Stimulated activated CD8-positive, alpha-beta memory T cell treated with anti-CD3 and anti-CD28 coated beads, Interleukin-12 subunit alpha, Interleukin-12 subunit beta, amount 100 ng/mL, for 4 hours (primary cell): ENCODE data around the gene PHKB.
"Not testable (repeated sequence)": the region's sequence is repeated elsewhere in the genome, so short reads cannot be mapped to it uniquely, and the experiment has no call there.

ENCODE experiments used
- DNase-seq: peaks from one replicate; pipeline ENCODE4 v3.0.0-alpha.2; 2020; ENCODE audit warnings: low read depth

Gene PHKB

GRCh38 chr16:47460711-47461597 is at the start of gene PHKB, which contains the start of gene ITFG1:
PHKB (plus strand) TSS chr16:47461331; CDS start chr16:47461351, 20 bp downstream.
ITFG1 (minus strand) TSS chr16:47461063; CDS start chr16:47461045, 18 bp downstream.
- peak; percentile 94 for DNase-seq

- DNase-seq: no peak
These were observed 48.1 kb upstream of the PHKB start for GRCh38 chr16:47413041-47413440.

GRCh38 chr16:47416869-47417268 is 44.3 kb upstream of the PHKB start:
- DNase-seq: no peak

GRCh38 chr16:47424846-47425245 is 36.3 kb upstream of the PHKB start:
- DNase-seq: no peak

GRCh38 chr16:47426806-47427205 is 34.3 kb upstream of the PHKB start:
- DNase-seq: no peak

GRCh38 chr16:47431960-47432359 is 29.2 kb upstream of the PHKB start:
- no peak for DNase-seq

- DNase-seq: not testable (repeated sequence)
These were observed 26.9 kb upstream of the PHKB start for GRCh38 chr16:47434274-47434673.

- DNase-seq: not testable (repeated sequence)
These were observed 21.1 kb upstream of the PHKB start for GRCh38 chr16:47440066-47440465.

- not testable (repeated sequence) for DNase-seq
These were observed 18.2 kb upstream of the PHKB start for GRCh38 chr16:47442884-47443283.

GRCh38 chr16:47446431-47446830 is 14.7 kb upstream of the PHKB start:
- no peak for DNase-seq

- no peak for DNase-seq
These were observed 12.1 kb upstream of the PHKB start for GRCh38 chr16:47448830-47449575.

GRCh38 chr16:47449788-47450187 is 11.3 kb upstream of the PHKB start:
- DNase-seq: no peak

GRCh38 chr16:47458331-47458730 is 2.8 kb upstream of the PHKB start:
- no peak for DNase-seq

- DNase-seq: no peak
These were observed 1.5 kb upstream of the PHKB start for GRCh38 chr16:47459603-47460002.

- DNase-seq: no peak
These were observed 796 bp upstream of the PHKB start for GRCh38 chr16:47460359-47460710.

- DNase-seq: no peak
These were observed 601 bp downstream of the PHKB start for GRCh38 chr16:47461598-47462266.

GRCh38 chr16:47463771-47464624 is 2.9 kb downstream of the PHKB start:
- DNase-seq: no peak

- DNase-seq: no peak
These were observed 4.9 kb downstream of the PHKB start for GRCh38 chr16:47465919-47466630.

- no peak for DNase-seq
These were observed 6.4 kb downstream of the PHKB start for GRCh38 chr16:47467501-47467900.

- DNase-seq: not testable (repeated sequence)
These were observed 7.0 kb downstream of the PHKB start for GRCh38 chr16:47468070-47468689.
